Neural crest cell (in vitro differentiated cells): Measurements from ENCODE around the gene PCOLCE2. TPM values are rescaled to one million over a fixed set of nuclear protein-coding genes. Genes with fewer than 3 reads are reported as not detected.
"Not testable (repeated sequence)": the region's sequence is repeated elsewhere in the genome, so short reads cannot be mapped to it uniquely, and the experiment has no call there.

Experiments used
- DNase-seq: peaks from one replicate; pipeline ENCODE4 v3.0.0; 2021; ENCODE audit warnings: low read depth, mixed read lengths, low spot score
- H3K27ac Mint-ChIP-seq: one replicate; pipeline ENCODE4 v1.8.0; 2021; ENCODE audit warnings: mild to moderate bottlenecking, mixed read lengths; ENCODE audit not compliant: unreplicated experiment
- H3K27me3 Mint-ChIP-seq: 2 replicates; pipeline ENCODE4 v1.8.0; 2021; ENCODE audit warnings: low read depth, mild to moderate bottlenecking, mixed read lengths
- H3K36me3 Mint-ChIP-seq: 2 replicates; pipeline ENCODE4 v1.8.0; 2021; ENCODE audit warnings: low read depth, mild to moderate bottlenecking, mixed read lengths
- H3K4me1 Mint-ChIP-seq: 2 replicates; pipeline ENCODE4 v1.8.0; 2021; ENCODE audit warnings: mixed read lengths
- H3K4me3 Mint-ChIP-seq: one replicate; pipeline ENCODE4 v1.8.0; 2021; ENCODE audit warnings: mild to moderate bottlenecking, mixed read lengths
- H3K9me3 Mint-ChIP-seq: 2 replicates; pipeline ENCODE4 v1.8.0; 2021; ENCODE audit warnings: mixed read lengths
- CTCF ChIP-seq: fragments of 200-600 bp; sonication (generic); conservative IDR thresholded peaks from 2 replicates; pipeline ENCODE4 v1.5.0; 2021; ENCODE audit warnings: antibody characterized with exemption, mild to moderate bottlenecking
- total RNA-seq: library from RNA; stranded (reverse); gene quantifications from 2 replicates; pipeline ENCODE4 v1.2.1, GENCODE V29; 2021

Gene PCOLCE2
- total RNA-seq, 1 donor from 2014 or later = 4.9 TPM

GRCh38 chr3:142876417-142876816, 12.5 kb downstream of the PCOLCE2 start:
- DNase-seq = no peak
- TF ChIP-seq CTCF = no peak
- Mint-ChIP-seq H3K4me1 (no peaks in the 10 kb centered on the region), H3K27me3 (no peaks in the 10 kb centered on the region), H3K27ac (no peak overlapping the region), H3K4me3 (no peak overlapping the region), H3K36me3 (peaks cover 3% of the 10 kb centered on the region), H3K9me3 (no peaks in the 10 kb centered on the region)

- peaks cover 3% of the 10 kb centered on the region for H3K36me3 Mint-ChIP-seq
- H3K4me1 Mint-ChIP-seq = no peaks in the 10 kb centered on the region
- no peak for DNase-seq
- no peaks in the 10 kb centered on the region for H3K27me3 Mint-ChIP-seq
- H3K4me3 Mint-ChIP-seq = no peak overlapping the region
- no peak overlapping the region for H3K27ac Mint-ChIP-seq
- no peak for TF ChIP-seq CTCF
- H3K9me3 Mint-ChIP-seq = no peaks in the 10 kb centered on the region
Measured at GRCh38 chr3:142875583-142876207, 13.2 kb downstream of the PCOLCE2 start.

- Mint-ChIP-seq H3K9me3 (no peaks in the 10 kb centered on the region), H3K4me3 (no peak overlapping the region), H3K27me3 (no peaks in the 10 kb centered on the region)
Measured at GRCh38 chr3:142875099-142875498, 13.8 kb downstream of the PCOLCE2 start.

GRCh38 chr3:142868382-142868781, 20.5 kb downstream of the PCOLCE2 start:
- not testable (repeated sequence) for H3K4me3 Mint-ChIP-seq, H3K4me1 Mint-ChIP-seq, H3K36me3 Mint-ChIP-seq, H3K27me3 Mint-ChIP-seq, H3K9me3 Mint-ChIP-seq, H3K27ac Mint-ChIP-seq, DNase-seq

More at GRCh38 chr3:142875099-142875498, 13.8 kb downstream of the PCOLCE2 start:
- peaks cover 3% of the 10 kb centered on the region for H3K36me3 Mint-ChIP-seq
- H3K4me1 Mint-ChIP-seq = no peaks in the 10 kb centered on the region
- DNase-seq = no peak
- no peak overlapping the region for H3K27ac Mint-ChIP-seq
- no peak for TF ChIP-seq CTCF

GRCh38 chr3:142866841-142867631, 21.8 kb downstream of the PCOLCE2 start:
- Mint-ChIP-seq H3K36me3 (no peaks in the 10 kb centered on the region), H3K27ac (no peak overlapping the region), H3K27me3 (no peaks in the 10 kb centered on the region), H3K4me3 (no peak overlapping the region), H3K4me1 (peaks cover 5% of the 10 kb centered on the region), H3K9me3 (no peaks in the 10 kb centered on the region)
- no peak for DNase-seq
- no peak for TF ChIP-seq CTCF
